H9 (cell line): ENCODE results near the gene INSYN1. TPM values are rescaled to one million over a fixed set of nuclear protein-coding genes. Genes with fewer than 3 reads are reported as not detected.

Source experiments
- DNase-seq: peaks from one replicate; pipeline ENCODE4 v3.0.0-alpha.2; 2017
- H2AFZ ChIP-seq: one replicate; pipeline ENCODE4 v1.6.1; 2013; ENCODE audit warnings: mild to moderate bottlenecking, low read length, control low read depth, moderate library complexity
- H2AK5ac ChIP-seq: 2 replicates; pipeline ENCODE4 v1.6.1; 2013; ENCODE audit warnings: low read length, control low read depth, mixed read lengths; ENCODE audit not compliant: insufficient read length
- H2BK120ac ChIP-seq: one replicate; pipeline ENCODE4 v1.6.1; 2013; ENCODE audit warnings: low read depth, mild to moderate bottlenecking, low read length, control low read depth, inconsistent platforms; ENCODE audit not compliant: poor library complexity, severe bottlenecking
- H2BK12ac ChIP-seq: 2 replicates; pipeline ENCODE4 v1.6.1; 2013; ENCODE audit warnings: low read length, control low read depth, mixed read lengths, low read depth; ENCODE audit not compliant: insufficient read length
- H2BK15ac ChIP-seq: 2 replicates; pipeline ENCODE4 v1.6.1; 2013; ENCODE audit warnings: low read depth, low read length, control low read depth
- H2BK20ac ChIP-seq: one replicate; pipeline ENCODE4 v1.6.1; 2013; ENCODE audit warnings: low read depth, mild to moderate bottlenecking, low read length, control low read depth, inconsistent platforms; ENCODE audit not compliant: poor library complexity, severe bottlenecking
- H2BK5ac ChIP-seq: 2 replicates; pipeline ENCODE4 v1.6.1; 2013; ENCODE audit warnings: low read length, control low read depth, mixed read lengths; ENCODE audit not compliant: insufficient read length
- H3K14ac ChIP-seq: 2 replicates; pipeline ENCODE4 v1.6.1; 2013; ENCODE audit warnings: low read length, control low read depth; ENCODE audit not compliant: insufficient read depth
- H3K18ac ChIP-seq: 2 replicates; pipeline ENCODE4 v1.6.1; 2013; ENCODE audit warnings: low read depth, mild to moderate bottlenecking, mixed read lengths, low read length, control low read depth; ENCODE audit not compliant: insufficient read length
- H3K23ac ChIP-seq: 2 replicates; pipeline ENCODE4 v1.6.1; 2013; ENCODE audit warnings: low read length, control low read depth, mixed read lengths, low read depth; ENCODE audit not compliant: insufficient read length
- H3K23me2 ChIP-seq: 2 replicates; pipeline ENCODE4 v1.6.1; 2013; ENCODE audit warnings: low read depth, mild to moderate bottlenecking, mixed read lengths, low read length, control low read depth; ENCODE audit not compliant: insufficient read length, poor library complexity, severe bottlenecking
- H3K27ac ChIP-seq: 2 replicates; pipeline ENCODE4 v1.5.1; 2013; ENCODE audit warnings: low read length, control low read depth, mixed read lengths, low read depth; ENCODE audit not compliant: insufficient read length
- H3K27me3 ChIP-seq: 2 replicates; pipeline ENCODE4 v1.6.1; 2013; ENCODE audit warnings: low read length, control low read depth, inconsistent platforms; ENCODE audit not compliant: insufficient read depth
- H3K4ac ChIP-seq: 2 replicates; pipeline ENCODE4 v1.6.1; 2013; ENCODE audit warnings: low read depth, mild to moderate bottlenecking, control low read depth, inconsistent platforms, low read length, moderate library complexity
- H3K4me1 ChIP-seq: 2 replicates; pipeline ENCODE4 v1.6.1; 2013; ENCODE audit warnings: low read length, control low read depth, inconsistent platforms; ENCODE audit not compliant: insufficient read depth
- H3K4me2 ChIP-seq: 2 replicates; pipeline ENCODE4 v1.6.1; 2013; ENCODE audit warnings: low read length, control low read depth, mixed read lengths; ENCODE audit not compliant: insufficient read length, insufficient read depth
- H3K56ac ChIP-seq: 2 replicates; pipeline ENCODE4 v1.6.1; 2013; ENCODE audit warnings: low read depth, mild to moderate bottlenecking, mixed read lengths, low read length, control low read depth; ENCODE audit not compliant: insufficient read length
- H3K79me1 ChIP-seq: 2 replicates; pipeline ENCODE4 v1.6.1; 2013; ENCODE audit warnings: low read depth, mild to moderate bottlenecking, moderate library complexity, low read length, control low read depth, inconsistent platforms; ENCODE audit not compliant: insufficient read depth, poor library complexity, severe bottlenecking
- H3K79me2 ChIP-seq: 2 replicates; pipeline ENCODE4 v1.6.1; 2013; ENCODE audit warnings: low read length, control low read depth, inconsistent platforms; ENCODE audit not compliant: insufficient read depth
- H3K9ac ChIP-seq: 2 replicates; pipeline ENCODE4 v1.6.1; 2013; ENCODE audit warnings: low read length, control low read depth, mixed read lengths; ENCODE audit not compliant: insufficient read length; ENCODE audit errors: extremely low read depth
- H3K9me3 ChIP-seq: one replicate; pipeline ENCODE4 v1.6.1; 2013; ENCODE audit warnings: low read depth, low read length, inconsistent platforms; ENCODE audit not compliant: control insufficient read depth
- H3T11ph ChIP-seq: one replicate; pipeline ENCODE4 v1.6.1; 2013; ENCODE audit warnings: mild to moderate bottlenecking, low read length, control low read depth, inconsistent platforms
- H4K20me1 ChIP-seq: one replicate; pipeline ENCODE4 v1.6.1; 2013; ENCODE audit not compliant: control insufficient read depth, insufficient read length, insufficient read depth
- H4K5ac ChIP-seq: 2 replicates; pipeline ENCODE4 v1.6.1; 2013; ENCODE audit warnings: low read depth, mild to moderate bottlenecking, mixed read lengths, low read length, control low read depth; ENCODE audit not compliant: insufficient read length
- H4K8ac ChIP-seq: replicated peaks from 2 replicates; pipeline ENCODE4 v1.6.1; 2013; ENCODE audit warnings: low read length, control low read depth, mixed read lengths, low read depth; ENCODE audit not compliant: insufficient read length
- H4K91ac ChIP-seq: 2 replicates; pipeline ENCODE4 v1.6.1; 2013; ENCODE audit warnings: low read depth, mild to moderate bottlenecking, moderate library complexity, mixed read lengths, low read length, control low read depth; ENCODE audit not compliant: insufficient read length
- H3K27ac Mint-ChIP-seq, 3 experiments: 2 replicates in 2 of 3; 3 replicates in 1 of 3; pipeline ENCODE4 v1.8.0; 2020 to 2021; ENCODE audit warnings: mixed read lengths in 3 of 3, mild to moderate bottlenecking in 1 of 3, moderate library complexity in 1 of 3
- H3K27me3 Mint-ChIP-seq: 2 replicates; pipeline ENCODE4 v1.8.0; 2021; ENCODE audit warnings: low read depth, mild to moderate bottlenecking, moderate library complexity, mixed read lengths
- H3K36me3 Mint-ChIP-seq, 3 experiments: 2 replicates in 2 of 3; 3 replicates in 1 of 3; pipeline ENCODE4 v1.8.0; 2020 to 2021; ENCODE audit warnings: low read depth in 3 of 3, mixed read lengths in 3 of 3; ENCODE audit not compliant: insufficient read depth in 1 of 3
- H3K4me1 Mint-ChIP-seq, 2 experiments: 2 replicates each; pipeline ENCODE4 v1.8.0; 2020; ENCODE audit warnings: mixed read lengths in 2 of 2
- H3K4me3 Mint-ChIP-seq, 2 experiments: 2 replicates in 1 of 2; 3 replicates in 1 of 2; pipeline ENCODE4 v1.8.0; 2020 to 2021; ENCODE audit warnings: mild to moderate bottlenecking in 2 of 2, mixed read lengths in 2 of 2, moderate library complexity in 1 of 2
- H3K9me3 Mint-ChIP-seq, 2 experiments: 2 replicates in 1 of 2; 3 replicates in 1 of 2; pipeline ENCODE4 v1.8.0; 2020; ENCODE audit warnings: mild to moderate bottlenecking in 2 of 2, mixed read lengths in 2 of 2, moderate library complexity in 1 of 2
- CTCF ChIP-seq: fragments of 200-600 bp; sonication (generic); conservative IDR thresholded peaks from 3 replicates; pipeline ENCODE4 v1.8.0; 2021; ENCODE audit warnings: antibody characterized with exemption, mild to moderate bottlenecking
- WGBS: extraction: QIAGEN DNeasy Blood & Tissue Kit; methylation state at CpG from one replicate; pipeline ENCODE4 v1.1.7; 2013; ENCODE audit warnings: missing lambda C conversion rate, low lambda C conversion rate, mixed read lengths; ENCODE audit not compliant: insufficient read length; ENCODE audit errors: extremely low coverage; 5-methylcytosine and 5-hydroxymethylcytosine counted together
- total RNA-seq: library from RNA; stranded (reverse); gene quantifications from 2 replicates; pipeline ENCODE4 v1.2.1, GENCODE V29; 2021

The INSYN1 gene
- total RNA-seq, 1 experiment from 2014 or later, result 1.9 TPM

GRCh38 chr15:73763931-73764330, 10.8 kb upstream of the INSYN1 start:
- Histone ChIP-seq H3K4me1 (no peaks in the 10 kb centered on the region), H4K91ac (no peak overlapping the region), H2BK20ac (no peak overlapping the region), H3K4me2 (no peak overlapping the region), H2AK5ac (no peak overlapping the region), H3K27me3 (no peaks in the 10 kb centered on the region; the same call in 1 of the 2 replicates), H4K8ac (no peak overlapping the region), H3K79me2 (no peaks in the 10 kb centered on the region), H2BK5ac (no peak overlapping the region), H3K14ac (no peak overlapping the region; the same call in 1 of the 2 replicates), H4K5ac (no peak overlapping the region), H3K18ac (no peak overlapping the region), H2AFZ (no peak overlapping the region), H4K20me1 (no peaks in the 10 kb centered on the region), H3K27ac (no peak overlapping the region), H3K9ac (no peak overlapping the region), H2BK12ac (no peak overlapping the region), H3T11ph (no peak overlapping the region), H2BK120ac (no peak overlapping the region), H3K9me3 (no peaks in the 10 kb centered on the region), H3K23ac (no peak overlapping the region), H2BK15ac (no peak overlapping the region), H3K56ac (no peak overlapping the region), H3K79me1 (no peaks in the 10 kb centered on the region), H3K4ac (no peak overlapping the region), H3K23me2 (no peaks in the 10 kb centered on the region)
- DNase-seq, result no peak
- Mint-ChIP-seq H3K27me3 (peaks cover 7% of the 10 kb centered on the region), H3K4me3 (no peak overlapping the region; a peak in 1 of 5 replicates), H3K4me1 (peaks cover 10 to 23% of the 10 kb centered on the region in 2 experiments), H3K27ac (no peak overlapping the region), H3K36me3 (no peaks in the 10 kb centered on the region; a peak in 1 of 7 replicates), H3K9me3 (peaks cover 0 to 2% of the 10 kb centered on the region in 2 experiments; a peak in 1 of 5 replicates)
- WGBS, result no CpG with 5 or more reads among the region's 3 CpGs
- no peak for TF ChIP-seq CTCF
